Nephron (organoid): ENCODE data around the gene STX3.
A peak's percentile ranks its signal among the peaks of the same experiment; 100 is the strongest.

Source experiments
- H3K27ac Mint-ChIP-seq, 3 experiments: 2 replicates each; pipeline ENCODE4 v1.8.0; 2020; ENCODE audit warnings: mixed read lengths in 3 of 3, mild to moderate bottlenecking in 2 of 3, moderate library complexity in 1 of 3
- H3K27me3 Mint-ChIP-seq: 2 replicates; pipeline ENCODE4 v1.8.0; 2021; ENCODE audit warnings: low read depth, mild to moderate bottlenecking, moderate library complexity, mixed read lengths
- H3K36me3 Mint-ChIP-seq: 2 replicates; pipeline ENCODE4 v1.8.0; 2020; ENCODE audit warnings: low read depth, mixed read lengths
- H3K4me1 Mint-ChIP-seq: 2 replicates; pipeline ENCODE4 v1.8.0; 2020; ENCODE audit warnings: mixed read lengths
- H3K4me3 Mint-ChIP-seq, 3 experiments: 2 replicates each; pipeline ENCODE4 v1.8.0; 2020; ENCODE audit warnings: mild to moderate bottlenecking in 3 of 3, mixed read lengths in 3 of 3, moderate library complexity in 2 of 3
- H3K9me3 Mint-ChIP-seq: 2 replicates; pipeline ENCODE4 v1.8.0; 2020; ENCODE audit warnings: mixed read lengths
- CTCF ChIP-seq, 3 experiments: fragments of 200-600 bp; sonication (generic); IDR thresholded peaks; one replicate each; pipeline ENCODE4 v1.5.0; 2021; ENCODE audit warnings: antibody characterized with exemption in 3 of 3; ENCODE audit not compliant: unreplicated experiment in 3 of 3

Gene STX3

GRCh38 chr11:59754859-59755700, at the start of gene STX3:
Gene STX3, plus strand, starts transcription at chr11:59755376. Its CDS starts 230 bp downstream, at chr11:59755606.
- H3K27me3 Mint-ChIP-seq: peaks cover 49% of the 10 kb centered on the region
- H3K4me1 Mint-ChIP-seq: peaks cover 11% of the 10 kb centered on the region
- H3K27ac Mint-ChIP-seq: peak within 1 kb of the TSS; percentile 62 to 89 (median 86)
- no peak for TF ChIP-seq CTCF (IDR thresholded peaks at IDR 0.05; ENCODE audit: unreplicated experiment in 3 of 3)
- no peaks in the 10 kb centered on the region for H3K9me3 Mint-ChIP-seq
- no peaks in the 10 kb centered on the region for H3K36me3 Mint-ChIP-seq
- peak within 1 kb of the TSS; percentile 87 to 94 (median 93) for H3K4me3 Mint-ChIP-seq

- H3K27me3 Mint-ChIP-seq: no peaks in the 10 kb centered on the region
- TF ChIP-seq CTCF (IDR thresholded peaks at IDR 0.05; ENCODE audit: unreplicated experiment in 3 of 3): no peak
- no peaks in the 10 kb centered on the region for H3K9me3 Mint-ChIP-seq
- H3K27ac Mint-ChIP-seq: peak overlapping the region; percentile 81 to 82 (median 82)
- no peaks in the 10 kb centered on the region for H3K4me1 Mint-ChIP-seq
- no peaks in the 10 kb centered on the region for H3K36me3 Mint-ChIP-seq
- H3K4me3 Mint-ChIP-seq: no peak overlapping the region
These were observed 48.5 kb upstream of the STX3 start for GRCh38 chr11:59706518-59707285.

GRCh38 chr11:59707371-59707770, 47.8 kb upstream of the STX3 start:
- TF ChIP-seq CTCF (IDR thresholded peaks at IDR 0.05; ENCODE audit: unreplicated experiment in 3 of 3): no peak
- no peaks in the 10 kb centered on the region for H3K9me3 Mint-ChIP-seq
- H3K36me3 Mint-ChIP-seq: no peaks in the 10 kb centered on the region
- H3K4me1 Mint-ChIP-seq: no peaks in the 10 kb centered on the region
- no peak overlapping the region for H3K4me3 Mint-ChIP-seq
- H3K27ac Mint-ChIP-seq: peak overlapping the region; percentile 81 to 82 (median 82)
- no peaks in the 10 kb centered on the region for H3K27me3 Mint-ChIP-seq

GRCh38 chr11:59708537-59708936, 46.6 kb upstream of the STX3 start:
- H3K36me3 Mint-ChIP-seq: no peaks in the 10 kb centered on the region
- no peaks in the 10 kb centered on the region for H3K9me3 Mint-ChIP-seq
- no peak overlapping the region for H3K27ac Mint-ChIP-seq
- no peak overlapping the region for H3K4me3 Mint-ChIP-seq
- no peaks in the 10 kb centered on the region for H3K4me1 Mint-ChIP-seq
- no peak for TF ChIP-seq CTCF (IDR thresholded peaks at IDR 0.05; ENCODE audit: unreplicated experiment in 3 of 3)
- peaks cover 5% of the 10 kb centered on the region for H3K27me3 Mint-ChIP-seq

GRCh38 chr11:59710136-59710847, 44.9 kb upstream of the STX3 start:
- no peak overlapping the region for H3K4me3 Mint-ChIP-seq
- H3K27ac Mint-ChIP-seq: no peak overlapping the region
- H3K9me3 Mint-ChIP-seq: no peaks in the 10 kb centered on the region

More at GRCh38 chr11:59710136-59710847, 44.9 kb upstream of the STX3 start:
- H3K27me3 Mint-ChIP-seq: peaks cover 6% of the 10 kb centered on the region
- no peak for TF ChIP-seq CTCF (IDR thresholded peaks at IDR 0.05; ENCODE audit: unreplicated experiment in 3 of 3)
- H3K36me3 Mint-ChIP-seq: no peaks in the 10 kb centered on the region
- no peaks in the 10 kb centered on the region for H3K4me1 Mint-ChIP-seq
